GM12865 (cell line): ENCODE measurements around the gene CDA.
A peak's percentile ranks its signal among the peaks of the same experiment; 100 is the strongest.

Source experiments
- DNase-seq: peaks from one replicate; pipeline ENCODE4 v3.0.0; 2010; ENCODE audit warnings: low read depth
- H3K4me3 ChIP-seq: 2 replicates; pipeline ENCODE4 v1.5.1; 2011; ENCODE audit warnings: mild to moderate bottlenecking, low read depth, low read length, control low read depth
- TF ChIP-seq, protein P1 (sequence below): IDR thresholded peaks from 2 replicates; pipeline ENCODE4 v1.5.1; 2011; ENCODE audit warnings: low read length, control low read depth, low read depth, inconsistent platforms; ENCODE audit not compliant: insufficient read depth; ENCODE audit errors: missing control alignments

The CDA gene

DNA sequence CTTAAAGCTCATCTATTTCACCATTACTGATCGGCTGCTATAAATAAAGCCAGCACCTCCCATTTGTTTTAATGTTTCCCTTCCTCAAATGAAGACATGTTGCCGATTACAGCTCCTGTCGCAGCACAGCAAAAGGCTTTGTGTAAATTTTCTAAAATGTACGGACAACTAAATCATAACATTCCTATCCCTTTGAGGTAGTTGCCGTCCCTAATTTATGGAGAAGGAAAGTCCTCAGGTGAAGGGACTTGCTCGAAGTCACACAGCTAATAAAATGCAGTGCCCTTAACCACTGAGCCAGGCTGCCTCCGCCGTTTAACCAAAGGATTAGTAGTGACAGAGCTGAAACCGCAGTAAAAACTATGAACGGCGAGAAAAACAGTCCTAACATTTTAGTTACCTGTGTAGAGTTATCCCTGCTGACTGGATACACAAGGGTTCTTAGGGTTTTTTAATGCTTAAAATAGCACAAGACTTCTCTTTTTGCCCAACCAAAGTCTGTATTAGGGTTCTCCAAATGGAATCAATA is 45.2 kb downstream of the CDA start:
- DNase-seq = no peak
- TF ChIP-seq, protein P1, sequence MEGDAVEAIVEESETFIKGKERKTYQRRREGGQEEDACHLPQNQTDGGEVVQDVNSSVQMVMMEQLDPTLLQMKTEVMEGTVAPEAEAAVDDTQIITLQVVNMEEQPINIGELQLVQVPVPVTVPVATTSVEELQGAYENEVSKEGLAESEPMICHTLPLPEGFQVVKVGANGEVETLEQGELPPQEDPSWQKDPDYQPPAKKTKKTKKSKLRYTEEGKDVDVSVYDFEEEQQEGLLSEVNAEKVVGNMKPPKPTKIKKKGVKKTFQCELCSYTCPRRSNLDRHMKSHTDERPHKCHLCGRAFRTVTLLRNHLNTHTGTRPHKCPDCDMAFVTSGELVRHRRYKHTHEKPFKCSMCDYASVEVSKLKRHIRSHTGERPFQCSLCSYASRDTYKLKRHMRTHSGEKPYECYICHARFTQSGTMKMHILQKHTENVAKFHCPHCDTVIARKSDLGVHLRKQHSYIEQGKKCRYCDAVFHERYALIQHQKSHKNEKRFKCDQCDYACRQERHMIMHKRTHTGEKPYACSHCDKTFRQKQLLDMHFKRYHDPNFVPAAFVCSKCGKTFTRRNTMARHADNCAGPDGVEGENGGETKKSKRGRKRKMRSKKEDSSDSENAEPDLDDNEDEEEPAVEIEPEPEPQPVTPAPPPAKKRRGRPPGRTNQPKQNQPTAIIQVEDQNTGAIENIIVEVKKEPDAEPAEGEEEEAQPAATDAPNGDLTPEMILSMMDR = no peak

DNA sequence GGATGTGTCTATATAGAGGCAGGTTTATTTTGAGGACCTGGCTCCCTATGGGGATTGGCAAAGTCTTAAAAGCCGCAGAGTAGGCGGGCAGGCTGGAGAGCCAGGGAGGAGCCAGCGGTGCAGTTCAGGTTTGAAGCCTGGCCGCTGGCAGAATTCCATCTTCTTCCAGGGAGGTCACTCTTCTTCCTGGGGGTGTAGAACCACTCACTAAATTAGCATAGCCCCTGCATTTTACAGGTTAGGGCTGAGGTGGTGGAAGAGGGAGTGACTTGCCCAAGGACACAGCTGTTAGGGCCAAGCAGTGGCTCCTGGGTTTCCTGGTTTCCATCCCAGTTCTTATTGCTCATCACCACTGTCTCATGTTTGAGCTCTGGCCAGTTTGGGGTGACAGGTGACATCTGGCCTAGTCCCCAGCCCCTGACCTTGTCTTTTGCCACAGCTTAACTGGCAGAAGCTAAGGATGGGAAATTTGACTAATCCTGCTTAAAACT is 45.7 kb downstream of the CDA start:
- DNase-seq = no peak
- TF ChIP-seq, protein P1 = no peak
- H3K4me3 ChIP-seq = peak overlapping the region; percentile 64; the same call in 1 of the 2 replicates

More for the DNA sequence above, 45.2 kb downstream of the CDA start:
- H3K4me3 ChIP-seq = peak overlapping the region; percentile 64

DNA sequence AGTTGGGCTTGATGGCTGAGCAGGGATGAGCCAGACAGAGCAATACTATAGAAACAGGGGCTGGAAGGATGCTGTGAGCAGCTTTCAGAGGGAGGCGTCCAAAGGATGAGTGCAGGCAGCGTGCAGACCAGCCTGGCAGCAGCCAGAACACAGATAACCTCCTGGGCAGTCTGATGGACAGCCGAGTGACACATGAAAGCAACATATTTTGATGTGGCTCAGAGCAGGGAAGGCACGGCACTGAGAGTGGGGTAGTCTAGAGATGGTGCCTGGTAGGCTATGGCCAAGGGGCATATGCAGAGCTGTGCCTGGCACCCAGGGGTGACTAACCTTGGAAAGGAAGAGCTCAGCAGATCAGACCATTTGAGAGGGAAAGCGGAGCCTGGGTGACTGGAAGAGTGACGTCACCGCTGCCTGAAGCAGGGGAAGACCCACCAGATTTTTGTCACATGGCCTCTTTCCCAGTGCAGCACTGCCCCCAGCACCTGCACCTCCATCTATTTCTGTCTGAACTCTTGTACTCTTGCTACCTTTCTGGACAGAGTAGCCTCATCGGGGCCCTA is 48.0 kb downstream of the CDA start:
- TF ChIP-seq, protein P1 = no peak
- no peak for DNase-seq
- H3K4me3 ChIP-seq = no peak overlapping the region

DNA sequence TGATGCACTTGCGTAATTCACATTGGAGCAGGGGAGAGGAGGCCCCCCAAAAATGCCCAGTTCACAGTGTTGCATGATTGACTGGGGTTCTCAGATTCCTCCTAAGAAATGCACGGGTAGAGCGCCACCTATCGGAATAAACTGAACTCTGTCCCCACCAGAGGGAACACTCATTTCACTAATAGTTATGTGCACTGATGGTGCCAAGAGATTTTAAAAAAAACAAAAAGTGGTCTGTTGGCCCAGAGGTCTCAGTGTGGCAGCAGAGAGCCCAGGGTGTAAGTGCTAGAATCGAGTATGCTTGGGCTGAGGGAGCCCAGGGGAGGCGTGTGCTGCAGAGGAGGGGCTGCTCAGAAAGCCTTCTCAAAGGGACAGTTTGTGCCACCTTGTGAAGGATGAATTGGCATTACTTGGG is 51.3 kb downstream of the CDA start:
- H3K4me3 ChIP-seq = no peak overlapping the region
- TF ChIP-seq, protein P1 = peak; percentile 69
- DNase-seq = peak; percentile 75

DNA sequence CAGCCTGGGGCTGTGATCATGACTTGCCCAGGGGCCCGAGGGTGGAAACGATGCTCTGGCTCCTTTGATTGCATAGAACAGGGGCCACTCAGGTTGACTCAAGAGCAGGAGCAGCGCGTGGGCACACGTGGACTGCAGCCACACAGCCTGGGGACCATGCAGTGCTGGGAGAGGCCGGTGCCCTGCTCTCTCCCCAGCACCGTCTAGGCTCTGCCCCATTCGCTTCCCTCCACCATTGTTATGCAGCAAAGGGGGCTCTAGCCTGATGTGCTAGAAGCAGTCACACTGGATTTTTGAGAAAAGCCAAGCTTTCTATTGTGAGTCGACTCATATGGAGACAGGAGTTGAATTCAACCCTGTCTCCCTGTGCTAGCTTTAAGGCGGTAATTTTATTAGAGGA is 53.1 kb downstream of the CDA start:
- TF ChIP-seq, protein P1 = no peak
- H3K4me3 ChIP-seq = no peak overlapping the region
- no peak for DNase-seq

DNA sequence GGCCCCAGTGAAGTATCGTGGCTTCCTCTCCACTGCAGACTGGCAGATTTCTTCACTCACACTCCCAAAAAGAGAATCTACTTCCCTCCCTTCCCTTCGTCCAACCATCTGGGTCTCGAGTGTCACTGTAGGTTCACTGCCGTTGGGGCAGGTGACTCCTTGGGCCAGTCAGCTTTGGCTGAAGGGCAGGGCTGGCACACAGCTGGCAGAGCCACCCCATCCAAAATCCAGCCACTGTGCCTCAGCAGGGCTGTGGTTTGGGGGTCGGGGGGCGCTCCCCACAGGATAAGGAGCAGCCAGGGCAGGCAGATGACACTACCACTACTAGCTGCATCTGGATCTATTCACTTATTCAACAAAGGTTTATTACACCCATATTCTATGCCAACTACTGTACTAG is 54.2 kb downstream of the CDA start:
- TF ChIP-seq, protein P1 = no peak
- H3K4me3 ChIP-seq = no peak overlapping the region
- DNase-seq = no peak

DNA sequence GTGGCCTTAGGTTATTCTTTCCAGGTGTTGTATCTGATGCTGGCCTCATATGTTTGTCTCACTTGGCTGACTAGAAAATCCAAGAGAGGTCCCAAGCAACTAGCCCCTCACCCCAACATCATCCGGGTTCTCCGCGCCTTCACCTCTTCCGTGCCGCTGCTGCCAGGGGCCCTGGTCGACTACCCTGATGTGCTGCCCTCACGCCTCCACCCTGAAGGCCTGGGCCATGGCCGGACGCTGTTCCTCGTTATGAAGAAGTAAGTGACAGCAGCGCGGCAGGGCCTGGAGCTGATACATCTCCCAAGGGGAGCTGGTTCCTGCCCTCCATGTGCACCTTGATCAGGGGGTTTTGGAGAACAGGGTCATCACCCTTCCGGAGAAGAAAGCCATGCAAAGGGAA is 55.5 kb downstream of the CDA start:
- TF ChIP-seq, protein P1 = no peak
- DNase-seq = no peak
- no peak overlapping the region for H3K4me3 ChIP-seq
